Heart right ventricle (tissue), 16 donors: Measurements from ENCODE around the gene ARHGAP23. TPM values are rescaled to one million over a fixed set of nuclear protein-coding genes. Genes with fewer than 3 reads are reported as not detected.

ENCODE experiments used
- ATAC-seq, 8 donors: fragments of 200-7000 bp; cut with Tn5 transposase; one replicate each; pipeline ENCODE4 v1.9.1; 2020; ENCODE audit warnings: mild to moderate bottlenecking in 8 of 8, moderate library complexity in 8 of 8, moderate number of reproducible peaks in 1 of 8
- DNase-seq, 2 donors: peaks; one replicate each; pipeline ENCODE4 v3.0.0-alpha.2; 2020
- H3K27ac ChIP-seq, 10 donors: fragments of 200-600 bp; sonication (generic) in 2 of 10; one replicate each; pipeline versions ENCODE4 v1.5.0 to v1.8.0; 2020 to 2022; ENCODE audit warnings: mild to moderate bottlenecking in 3 of 10
- H3K27me3 ChIP-seq, 7 donors: fragments of 200-600 bp; one replicate each; pipeline ENCODE4 v1.8.0; 2021 to 2022; ENCODE audit warnings: mild to moderate bottlenecking in 2 of 7
- H3K36me3 ChIP-seq, 9 donors: fragments of 200-600 bp; sonication (generic) in 1 of 9; one replicate each; pipeline versions ENCODE4 v1.5.0 to v1.8.0; 2020 to 2022; ENCODE audit warnings: mild to moderate bottlenecking in 2 of 9
- H3K4me1 ChIP-seq, 9 donors: fragments of 200-600 bp; sonication (generic) in 1 of 9; one replicate each; pipeline versions ENCODE4 v1.5.0 to v1.8.0; 2020 to 2022; ENCODE audit warnings: mild to moderate bottlenecking in 4 of 9
- H3K4me3 ChIP-seq, 10 donors: fragments of 200-600 bp; sonication (generic) in 2 of 10; one replicate each; pipeline versions ENCODE4 v1.5.0 to v1.8.0; 2020 to 2022; ENCODE audit warnings: mild to moderate bottlenecking in 7 of 10, moderate library complexity in 2 of 10
- H3K9me3 ChIP-seq, 11 donors: fragments of 200-600 bp in 10 of 11; sonication (generic) in 2 of 11; one replicate each; pipeline versions ENCODE4 v1.5.0 to v1.8.0; 2013 to 2022; ENCODE audit warnings: mild to moderate bottlenecking in 2 of 11, control low read depth in 1 of 11, moderate library complexity in 1 of 11
- WGBS, 2 donors: extraction: QIAGEN DNeasy Blood & Tissue Kit; methylation state at CpG; one replicate each; pipeline ENCODE4 v1.1.7; 2013; ENCODE audit warnings: inconsistent platforms in 1 of 2; 5-methylcytosine and 5-hydroxymethylcytosine counted together
- intact Hi-C, 10 donors: fragments of 100-400 bp; cut with DNase I; formaldehyde crosslinking; loops; one replicate each; pipeline versions ENCODE4 v1.11.1 to v1.14.2; 2022
- polyA plus RNA-seq, 2 donors: library from polyadenylated mRNA; stranded (reverse); fragments of 200-250 nt; gene quantifications; one replicate each; pipeline ENCODE4 v1.2.3, GENCODE V29; 2013
- total RNA-seq, 10 donors: library from RNA; stranded (reverse); fragmentation: NEBNext Ultra II Directional in 3 of 10; extraction: Animal tissue kit (Norgen Biotek cat#: 25700) in 3 of 10; gene quantifications; one replicate each; pipeline versions ENCODE4 v1.2.1 to v1.2.4, GENCODE V29; 2021 to 2023
- TF ChIP-seq, protein P1 (sequence below), 9 donors: fragments of 200-600 bp; sonication (generic) in 2 of 9; IDR thresholded peaks; one replicate each; pipeline versions ENCODE4 v1.5.0 to v1.8.0; 2021 to 2022; ENCODE audit warnings: antibody characterized with exemption in 9 of 9, mild to moderate bottlenecking in 5 of 9, moderate library complexity in 1 of 9
- donor health status: Arrhythmogenic right ventricular cardiomyopathy.
- donor health status: ischemic (EF 13 %, LVEDD 7.1; RV severe dilation, severe dysfunction).
- donor health status: healthy with polysubstance abuse.
- donor health status: DM: no; HTN: yes; CAD: no.
- donor health status: DM: no; HTN: no; CAD: no.
- donor health status: ischemic (EF 25% LVEDD 6.9; RV normal size, moderate dysfunction).
- donor health status: ischemic (EF 25% LVEDD 5.7; RV mildly dilated, moderate dysfunction).
- donor health status: healthy.
- donor health status: DM: yes; HTN: yes; CAD: no.
- donor health status: Ischemic cardiomyopathy.
- donor health status: ischemic (EF 35%, LVEDD 5.7; RV mildly dilated, moderate dysfunction).
- donor health status: nonischemic (EF 11% LVEDD 7.7; RV severe dilation, severe dysfunction).
- donor health status: DM: yes; HTN: yes; CAD: no.
- donor health status: PGD.
- donor health status: ischemic (EF 29% LVEDD 5.4; RV normal size, mild dysfunction).
- donor health status: nonischemic (EF 23%, LVEDD 6.1; RV moderate dilation, normal function).

The ARHGAP23 gene
- total and polyA plus RNA-seq, 12 donors, result 31.5 to 78.4 (median 63.1) TPM

DNA sequence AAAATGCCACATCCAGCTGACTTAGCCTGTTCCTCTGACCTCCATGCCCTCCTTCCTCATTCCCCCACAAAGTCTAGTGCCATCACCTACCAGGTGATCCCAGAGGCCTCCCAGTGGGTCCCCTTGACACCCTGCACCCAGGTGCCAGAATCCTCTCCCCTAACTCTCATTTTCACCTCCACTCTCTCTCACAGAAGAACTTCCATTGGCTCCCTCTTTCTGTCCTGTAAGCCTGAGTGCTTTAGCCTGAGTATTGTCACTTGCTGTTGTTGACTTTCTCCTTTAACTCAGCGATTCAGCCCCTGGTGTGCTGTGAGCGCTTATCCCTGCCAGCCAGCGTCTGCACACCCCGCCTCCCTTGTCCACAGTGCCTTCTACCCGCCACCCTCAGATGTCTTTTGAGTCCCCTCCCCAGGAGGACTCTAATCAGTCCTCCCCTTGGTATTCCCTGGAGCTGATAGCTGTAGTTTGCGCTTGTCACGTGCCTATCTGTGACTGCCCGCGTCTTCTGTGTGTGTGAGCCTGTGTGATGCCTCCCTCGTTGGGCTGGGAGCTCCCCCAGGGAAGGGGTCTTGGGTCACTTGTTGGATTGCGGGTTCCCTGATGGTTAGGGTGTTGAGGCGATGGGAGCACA, 31.9 kb downstream of the ARHGAP23 start:
- H3K9me3 ChIP-seq, result no peaks in the 10 kb centered on the region
- DNase-seq (no peak), ATAC-seq (no peak)
- WGBS, 2 donors, result 44 to 64% methylated on average over 12 of the region's 12 CpGs
- peaks cover 26 to 96% (median 78%) of the 10 kb centered on the region in 9 donors for H3K4me1 ChIP-seq
- TF ChIP-seq, protein P1, sequence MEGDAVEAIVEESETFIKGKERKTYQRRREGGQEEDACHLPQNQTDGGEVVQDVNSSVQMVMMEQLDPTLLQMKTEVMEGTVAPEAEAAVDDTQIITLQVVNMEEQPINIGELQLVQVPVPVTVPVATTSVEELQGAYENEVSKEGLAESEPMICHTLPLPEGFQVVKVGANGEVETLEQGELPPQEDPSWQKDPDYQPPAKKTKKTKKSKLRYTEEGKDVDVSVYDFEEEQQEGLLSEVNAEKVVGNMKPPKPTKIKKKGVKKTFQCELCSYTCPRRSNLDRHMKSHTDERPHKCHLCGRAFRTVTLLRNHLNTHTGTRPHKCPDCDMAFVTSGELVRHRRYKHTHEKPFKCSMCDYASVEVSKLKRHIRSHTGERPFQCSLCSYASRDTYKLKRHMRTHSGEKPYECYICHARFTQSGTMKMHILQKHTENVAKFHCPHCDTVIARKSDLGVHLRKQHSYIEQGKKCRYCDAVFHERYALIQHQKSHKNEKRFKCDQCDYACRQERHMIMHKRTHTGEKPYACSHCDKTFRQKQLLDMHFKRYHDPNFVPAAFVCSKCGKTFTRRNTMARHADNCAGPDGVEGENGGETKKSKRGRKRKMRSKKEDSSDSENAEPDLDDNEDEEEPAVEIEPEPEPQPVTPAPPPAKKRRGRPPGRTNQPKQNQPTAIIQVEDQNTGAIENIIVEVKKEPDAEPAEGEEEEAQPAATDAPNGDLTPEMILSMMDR (IDR thresholded peaks at IDR 0.05), result no peak
- no peaks in the 10 kb centered on the region for H3K27me3 ChIP-seq
- H3K27ac ChIP-seq, result peak overlapping the region in 7 of 10 donors; percentile 25 to 54 (median 39)
- H3K36me3 ChIP-seq, result peaks cover 0 to 68% (median 39%) of the 10 kb centered on the region in 9 donors
- H3K4me3 ChIP-seq, result no peak overlapping the region
- intact Hi-C loops, result loop anchor here in 1 of 10 donors (5.0 kb wide), 1 partner anchor 33 kb away; the partner anchor contains the start of gene ARHGAP23

GRCh38 chr17:38460716-38461630, 32.7 kb downstream of the ARHGAP23 start:
- Histone ChIP-seq H3K27ac (peak overlapping the region in 4 of 10 donors; percentile 15 to 48 (median 32)), H3K4me1 (peaks cover 30 to 96% (median 78%) of the 10 kb centered on the region in 9 donors), H3K4me3 (no peak overlapping the region), H3K36me3 (peaks cover 0 to 68% (median 39%) of the 10 kb centered on the region in 9 donors), H3K9me3 (no peaks in the 10 kb centered on the region), H3K27me3 (no peaks in the 10 kb centered on the region)
- TF ChIP-seq, protein P1 (IDR thresholded peaks at IDR 0.05), result no peak
- WGBS, 2 donors, result 70 to 79% methylated on average over 17 to 19 of the region's 19 CpGs
- DNase-seq, result no peak
- intact Hi-C loops, result loop anchor here in 1 of 10 donors (5.0 kb wide), 1 partner anchor 34 kb away; the partner anchor contains the start of gene ARHGAP23
- ATAC-seq, result no peak

GRCh38 chr17:38461683-38462082, 33.4 kb downstream of the ARHGAP23 start:
- H3K27me3 ChIP-seq, result no peaks in the 10 kb centered on the region
- intact Hi-C loops, result loop anchor here in 1 of 10 donors (5.0 kb wide), 1 partner anchor 34 kb away; the partner anchor contains the start of gene ARHGAP23
- DNase-seq (no peak), ATAC-seq (no peak)
- no peak overlapping the region for H3K4me3 ChIP-seq
- H3K27ac ChIP-seq, result peak overlapping the region in 1 of 10 donors; percentile 1
- H3K36me3 ChIP-seq, result peaks cover 0 to 75% (median 44%) of the 10 kb centered on the region in 9 donors
- TF ChIP-seq, protein P1 (IDR thresholded peaks at IDR 0.05), result no peak
- peaks cover 29 to 96% (median 78%) of the 10 kb centered on the region in 9 donors for H3K4me1 ChIP-seq
- H3K9me3 ChIP-seq, result no peaks in the 10 kb centered on the region
- WGBS, 2 donors, result 89% methylated on average over 7 of the region's 7 CpGs

GRCh38 chr17:38463451-38463858, 35.2 kb downstream of the ARHGAP23 start:
- no peaks in the 10 kb centered on the region for H3K27me3 ChIP-seq
- DNase-seq, result peak; percentile 59 to 70
- H3K4me1 ChIP-seq, result peaks cover 36 to 96% (median 78%) of the 10 kb centered on the region in 9 donors
- peak overlapping the region in 8 of 10 donors; percentile 89 to 99 (median 94) for H3K27ac ChIP-seq
- 32 to 38% methylated on average over 8 of the region's 8 CpGs for WGBS, 2 donors
- intact Hi-C loops, result loop anchor here in 1 of 10 donors (5.0 kb wide), 1 partner anchor 36 kb away; the partner anchor contains the start of gene ARHGAP23
- peaks cover 0 to 83% (median 55%) of the 10 kb centered on the region in 9 donors for H3K36me3 ChIP-seq
- peak in 7 of 8 donors; percentile 9 to 54 (median 17) for ATAC-seq
- H3K4me3 ChIP-seq, result no peak overlapping the region
- TF ChIP-seq, protein P1 (IDR thresholded peaks at IDR 0.05), result no peak
- H3K9me3 ChIP-seq, result no peaks in the 10 kb centered on the region
